HEK293 (cell line): Measurements from ENCODE around the gene RBM10.

Source experiments
- CTCF ChIP-seq: fragments of 450-650 bp; formaldehyde crosslinking; IDR thresholded peaks from 2 replicates; pipeline ENCODE4 v1.5.1; 2016; ENCODE audit warnings: missing biosample characterization, missing genetic modification characterization
- SP2 ChIP-seq: fragments of 450-650 bp; formaldehyde crosslinking; IDR thresholded peaks from 2 replicates; pipeline ENCODE4 v1.5.1; 2016; ENCODE audit warnings: missing biosample characterization, missing genetic modification characterization
- ZIC2 ChIP-seq: fragments of 450-650 bp; formaldehyde crosslinking; IDR thresholded peaks from 2 replicates; pipeline ENCODE4 v1.5.1; 2016; ENCODE audit warnings: missing biosample characterization, missing genetic modification characterization
- ZNF138 ChIP-seq: fragments of 450-650 bp; formaldehyde crosslinking; IDR thresholded peaks from 2 replicates; pipeline ENCODE4 v1.5.1; 2016; ENCODE audit warnings: missing biosample characterization, missing genetic modification characterization, borderline replicate concordance
- ZNF184 ChIP-seq: fragments of 450-650 bp; IDR thresholded peaks from 2 replicates; pipeline ENCODE4 v1.5.1; 2018; ENCODE audit warnings: missing biosample characterization, mild to moderate bottlenecking, missing genetic modification characterization
- ZNF24 ChIP-seq: fragments of 450-650 bp; formaldehyde crosslinking; IDR thresholded peaks from 2 replicates; pipeline ENCODE4 v1.5.1; 2016; ENCODE audit warnings: missing biosample characterization, missing genetic modification characterization
- ZNF302 ChIP-seq: fragments of 450-650 bp; formaldehyde crosslinking; IDR thresholded peaks from 2 replicates; pipeline ENCODE4 v1.5.1; 2016; ENCODE audit warnings: missing biosample characterization, missing genetic modification characterization, low read depth
- ZNF37A ChIP-seq: fragments of 450-650 bp; IDR thresholded peaks from 2 replicates; pipeline ENCODE4 v1.5.1; 2018; ENCODE audit warnings: missing biosample characterization, missing genetic modification characterization
- ZNF776 ChIP-seq: fragments of 450-650 bp; formaldehyde crosslinking; IDR thresholded peaks from 2 replicates; pipeline ENCODE4 v1.5.0; 2017; ENCODE audit warnings: missing biosample characterization, missing genetic modification characterization, borderline replicate concordance
- TF ChIP-seq, protein P1 (sequence below): fragments of 450-650 bp; formaldehyde crosslinking; IDR thresholded peaks from 2 replicates; pipeline ENCODE4 v1.5.1; 2016; ENCODE audit warnings: missing biosample characterization, missing genetic modification characterization
- TF ChIP-seq, protein P2 (sequence below): IDR thresholded peaks from 2 replicates; pipeline ENCODE4 v1.6.1; 2011; ENCODE audit warnings: mild to moderate bottlenecking, low read depth, low read length, borderline replicate concordance

GRCh38 chrX:47200385-47201150 is 55.5 kb downstream of the RBM10 start:
- TF ChIP-seq, protein P1, sequence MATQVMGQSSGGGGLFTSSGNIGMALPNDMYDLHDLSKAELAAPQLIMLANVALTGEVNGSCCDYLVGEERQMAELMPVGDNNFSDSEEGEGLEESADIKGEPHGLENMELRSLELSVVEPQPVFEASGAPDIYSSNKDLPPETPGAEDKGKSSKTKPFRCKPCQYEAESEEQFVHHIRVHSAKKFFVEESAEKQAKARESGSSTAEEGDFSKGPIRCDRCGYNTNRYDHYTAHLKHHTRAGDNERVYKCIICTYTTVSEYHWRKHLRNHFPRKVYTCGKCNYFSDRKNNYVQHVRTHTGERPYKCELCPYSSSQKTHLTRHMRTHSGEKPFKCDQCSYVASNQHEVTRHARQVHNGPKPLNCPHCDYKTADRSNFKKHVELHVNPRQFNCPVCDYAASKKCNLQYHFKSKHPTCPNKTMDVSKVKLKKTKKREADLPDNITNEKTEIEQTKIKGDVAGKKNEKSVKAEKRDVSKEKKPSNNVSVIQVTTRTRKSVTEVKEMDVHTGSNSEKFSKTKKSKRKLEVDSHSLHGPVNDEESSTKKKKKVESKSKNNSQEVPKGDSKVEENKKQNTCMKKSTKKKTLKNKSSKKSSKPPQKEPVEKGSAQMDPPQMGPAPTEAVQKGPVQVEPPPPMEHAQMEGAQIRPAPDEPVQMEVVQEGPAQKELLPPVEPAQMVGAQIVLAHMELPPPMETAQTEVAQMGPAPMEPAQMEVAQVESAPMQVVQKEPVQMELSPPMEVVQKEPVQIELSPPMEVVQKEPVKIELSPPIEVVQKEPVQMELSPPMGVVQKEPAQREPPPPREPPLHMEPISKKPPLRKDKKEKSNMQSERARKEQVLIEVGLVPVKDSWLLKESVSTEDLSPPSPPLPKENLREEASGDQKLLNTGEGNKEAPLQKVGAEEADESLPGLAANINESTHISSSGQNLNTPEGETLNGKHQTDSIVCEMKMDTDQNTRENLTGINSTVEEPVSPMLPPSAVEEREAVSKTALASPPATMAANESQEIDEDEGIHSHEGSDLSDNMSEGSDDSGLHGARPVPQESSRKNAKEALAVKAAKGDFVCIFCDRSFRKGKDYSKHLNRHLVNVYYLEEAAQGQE (tag by site-specific recombination) = no peak
- TF ChIP-seq, protein P2, sequence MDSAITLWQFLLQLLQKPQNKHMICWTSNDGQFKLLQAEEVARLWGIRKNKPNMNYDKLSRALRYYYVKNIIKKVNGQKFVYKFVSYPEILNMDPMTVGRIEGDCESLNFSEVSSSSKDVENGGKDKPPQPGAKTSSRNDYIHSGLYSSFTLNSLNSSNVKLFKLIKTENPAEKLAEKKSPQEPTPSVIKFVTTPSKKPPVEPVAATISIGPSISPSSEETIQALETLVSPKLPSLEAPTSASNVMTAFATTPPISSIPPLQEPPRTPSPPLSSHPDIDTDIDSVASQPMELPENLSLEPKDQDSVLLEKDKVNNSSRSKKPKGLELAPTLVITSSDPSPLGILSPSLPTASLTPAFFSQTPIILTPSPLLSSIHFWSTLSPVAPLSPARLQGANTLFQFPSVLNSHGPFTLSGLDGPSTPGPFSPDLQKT = no peak
- TF ChIP-seq CTCF (tag by site-specific recombination) (no peak), SP2 (no peak), ZNF776 (tag by site-specific recombination) (no peak), ZNF302 (tag by site-specific recombination) (no peak), ZNF24 (tag by site-specific recombination) (no peak), ZNF184 (tag by site-specific recombination) (no peak), ZIC2 (tag by site-specific recombination) (no peak), ZNF37A (tag by site-specific recombination) (no peak), ZNF138 (tag by site-specific recombination) (no peak)
